Measurements from ENCODE around the gene SLC4A4.

GRCh38 chr4:71293705-71294104 is 45.1 kb upstream of the SLC4A4 start:
- TF ChIP-seq POLR2A (IDR thresholded peaks at IDR 0.05; ENCODE audit: low read length) = no peak
- TF ChIP-seq GATA1 (IDR thresholded peaks at IDR 0.05; ENCODE audit: low read depth, low read length) = no peak

Data from erythroblast (primary cell).